Spleen (tissue), 7 donors: Measurements from ENCODE around the gene GATA2.

Source experiments
- CTCF ChIP-seq, 11 experiments: fragments of 200-600 bp in 7 of 11; fragments of 450-650 bp in 4 of 11; sonication (generic) in 4 of 11; IDR thresholded peaks in 8 of 11; conservative IDR thresholded peaks in 3 of 11; 1 replicate in 7 of 11; 2 replicates in 4 of 11; pipeline versions ENCODE4 v1.4.0 to v1.8.0; 2016 to 2021; ENCODE audit warnings: antibody characterized with exemption in 11 of 11, inconsistent platforms in 4 of 11, mild to moderate bottlenecking in 1 of 11
- POLR2A ChIP-seq, 3 donors: fragments of 450-650 bp; IDR thresholded peaks; one replicate each; pipeline ENCODE4 v1.5.1; 2017; ENCODE audit warnings: antibody characterized with exemption in 3 of 3, mild to moderate bottlenecking in 1 of 3
- donor health status: DM: no; HTN: no; CAD: no; lungs with moderate emphysema.
- donor health status: DM: no; HTN: no; CAD: no.
- donor health status: DM: no; HTN: no; CAD: no.

- TF ChIP-seq CTCF (IDR thresholded peaks at IDR 0.05 in 8 of 11, conservative IDR thresholded peaks at IDR 0.05 in 3 of 11) (no peak), POLR2A (IDR thresholded peaks at IDR 0.05) (no peak)
Measured at GRCh38 chr3:128446821-128447220, 46.2 kb downstream of the GATA2 start.
